NCI-H524 treated with DMSO at 0.1 percent for 48 hours (cell line): ENCODE results near the gene TXN2.
A peak's percentile ranks its signal among the peaks of the same experiment; 100 is the strongest.
"Not testable (repeated sequence)": the region's sequence is repeated elsewhere in the genome, so short reads cannot be mapped to it uniquely, and the experiment has no call there.

Source experiments
- DNase-seq: peaks from one replicate; lab custom pipeline; 2025; lab: John Stamatoyannopoulos, UW

The TXN2 gene

DNA sequence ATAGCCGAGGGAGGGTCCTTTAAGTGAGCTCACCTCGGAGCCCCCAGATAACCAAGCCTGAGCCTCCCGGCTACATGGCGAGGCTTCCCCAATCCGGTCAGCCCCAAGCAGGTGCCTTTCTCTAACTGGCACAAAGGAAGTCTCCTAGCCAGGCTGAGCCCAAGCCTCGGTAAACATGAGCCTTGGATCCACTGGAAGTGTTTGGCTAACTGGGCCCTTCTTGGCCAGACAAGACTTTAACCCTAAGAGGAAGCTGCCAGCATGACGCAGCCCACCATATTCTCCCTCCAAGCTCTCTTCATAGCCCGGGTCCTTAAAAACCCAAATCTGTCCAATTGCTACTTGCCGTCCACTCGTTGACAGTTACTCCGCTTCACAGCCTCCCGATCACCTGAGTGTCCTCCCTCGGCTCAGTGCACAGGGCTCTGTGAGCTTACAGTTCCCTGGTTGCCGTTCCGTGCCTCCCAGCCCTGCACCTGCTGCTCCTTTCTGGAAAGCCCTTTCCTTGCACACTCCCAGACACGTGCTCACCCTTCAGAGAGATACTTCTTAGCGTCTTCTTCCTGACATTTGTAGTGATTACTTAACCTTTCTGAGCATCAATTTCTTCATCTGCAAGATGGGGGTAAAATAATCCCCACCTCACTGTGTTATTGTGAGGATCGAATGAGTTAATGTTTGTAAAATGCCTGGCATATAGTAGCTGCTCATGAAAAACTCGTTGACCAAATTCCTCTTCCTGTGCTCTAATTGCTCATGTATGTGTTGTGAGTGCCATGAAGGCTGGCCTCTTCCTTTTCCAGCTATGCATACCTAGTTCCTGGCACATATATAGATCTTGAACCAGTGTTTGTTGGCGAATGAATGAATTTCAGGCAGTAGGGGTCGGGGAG is 25.6 kb downstream of the TXN2 start:
- DNase-seq = no peak

DNA sequence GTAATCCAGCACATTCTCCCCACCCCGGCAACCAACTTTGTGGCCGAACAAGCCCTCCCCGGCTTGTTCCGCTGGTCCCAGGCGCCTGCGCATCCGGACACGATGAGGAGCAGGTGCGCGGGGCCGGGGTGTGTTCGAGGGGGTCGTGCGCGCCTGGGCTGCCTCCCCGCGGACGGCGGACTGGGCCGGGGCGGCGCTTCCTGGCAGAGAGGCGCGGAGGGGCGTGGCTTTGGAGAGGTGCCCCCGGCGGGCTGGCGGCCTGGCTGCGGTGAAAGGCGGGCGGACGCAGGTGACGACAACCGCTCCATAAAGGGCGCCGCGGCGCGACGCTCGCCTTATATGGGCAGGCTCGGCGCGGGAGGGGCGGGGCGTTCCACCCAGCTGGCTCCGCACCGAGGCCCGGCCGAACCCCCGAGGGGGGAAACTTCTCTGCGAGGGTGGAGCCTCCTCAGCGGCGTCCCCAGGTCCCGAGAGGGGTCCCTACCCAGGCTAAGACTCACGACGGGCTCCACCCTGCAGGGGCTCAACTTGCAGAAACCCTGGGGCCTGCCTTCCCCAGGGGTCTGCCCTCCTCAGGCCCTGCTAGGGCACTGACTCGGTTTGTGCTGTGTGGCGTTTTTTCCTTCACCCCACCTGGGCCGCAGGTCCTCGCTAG is 26.4 kb downstream of the TXN2 start:
- DNase-seq = peak; percentile 77

DNA sequence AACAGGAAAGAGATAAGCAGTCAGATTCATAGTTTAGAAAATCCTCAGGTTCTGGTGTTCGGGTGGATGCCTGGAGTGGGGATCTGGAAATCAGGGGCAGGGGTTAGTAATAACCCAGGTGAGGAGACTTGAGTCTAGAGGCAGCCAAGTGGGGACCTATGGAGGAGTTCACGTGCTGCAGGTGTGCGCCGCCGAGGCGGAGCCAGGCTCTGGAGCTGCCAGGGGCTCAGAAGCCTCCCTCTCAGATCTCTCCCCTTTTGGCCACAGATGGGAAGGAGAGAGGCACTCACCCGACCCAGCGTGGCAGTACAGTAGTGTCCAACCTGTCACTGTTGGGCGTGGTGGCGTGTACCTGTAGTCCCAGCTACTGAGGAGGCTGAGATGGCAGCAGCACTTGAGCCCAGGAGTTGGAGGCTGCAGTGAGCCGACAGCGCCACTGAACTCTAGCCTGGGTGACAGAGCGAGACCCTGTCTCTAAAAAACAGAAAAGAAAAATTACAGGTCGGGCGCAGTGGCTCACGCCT is 27.5 kb downstream of the TXN2 start:
- DNase-seq = no peak

DNA sequence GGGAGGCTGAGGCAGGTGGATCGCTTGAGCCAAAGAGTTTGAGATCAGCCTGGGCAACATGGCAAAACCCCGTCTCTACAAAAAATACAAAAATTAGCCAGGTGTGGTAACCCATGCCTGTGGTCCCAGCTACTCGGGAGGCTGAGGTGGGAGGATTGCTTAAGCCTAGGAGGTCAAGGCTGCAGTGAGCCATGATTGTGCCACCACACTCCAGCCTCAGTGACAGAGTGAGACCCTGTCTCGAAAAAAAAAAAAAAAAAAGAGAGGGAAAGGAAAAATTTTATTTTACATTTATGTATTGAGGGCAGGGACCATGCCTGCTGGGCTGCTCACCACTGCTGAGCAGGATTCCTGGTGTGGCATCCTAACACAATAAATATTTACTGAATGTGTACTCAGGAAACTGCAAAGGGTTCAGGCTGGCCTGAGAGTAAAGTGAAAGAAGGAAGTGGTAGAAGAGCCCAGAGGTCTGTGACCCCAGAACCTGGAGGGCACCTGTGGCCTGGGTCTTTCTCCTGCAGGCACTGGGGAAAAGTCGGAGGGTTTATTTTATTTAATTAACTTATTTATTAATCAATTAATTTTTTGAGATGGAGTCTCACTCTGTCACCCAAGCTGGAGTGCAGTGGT is 28.3 kb downstream of the TXN2 start:
- not testable (repeated sequence) for DNase-seq

DNA sequence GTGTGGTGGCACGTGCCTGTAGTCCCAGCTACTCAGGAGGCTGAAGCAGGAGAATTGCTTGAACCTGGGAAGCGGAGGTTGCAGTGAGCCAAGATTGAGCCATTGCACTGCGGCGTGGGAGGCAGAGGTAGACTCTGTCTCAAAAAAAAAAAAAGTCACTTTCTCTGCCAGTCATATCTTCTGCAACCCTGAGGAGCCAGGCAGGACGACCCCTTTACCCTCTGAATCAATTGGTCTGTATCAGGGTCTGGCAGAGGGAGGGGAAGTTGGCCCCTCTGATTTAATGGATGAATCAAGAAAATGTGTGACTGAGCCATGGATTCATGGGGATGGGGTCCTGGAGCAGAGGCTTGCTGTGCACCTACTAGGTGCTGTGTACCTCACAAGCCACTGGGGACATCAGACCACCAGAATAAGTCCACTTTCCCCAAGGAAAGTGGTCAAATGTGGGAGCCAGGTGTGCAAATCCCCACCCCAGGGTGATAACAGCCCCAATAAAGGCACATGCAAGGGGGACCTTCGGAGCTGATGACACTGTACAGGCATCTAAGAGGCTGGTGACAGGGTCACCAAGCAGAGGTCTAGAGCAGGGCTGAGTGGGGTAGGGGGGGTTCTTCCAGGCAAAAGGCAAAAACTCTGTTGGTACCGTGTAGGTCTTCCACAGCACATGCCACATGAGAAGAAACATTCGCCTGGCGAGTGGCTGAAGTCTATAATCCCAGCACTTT is 29.0 kb downstream of the TXN2 start:
- DNase-seq = no peak

DNA sequence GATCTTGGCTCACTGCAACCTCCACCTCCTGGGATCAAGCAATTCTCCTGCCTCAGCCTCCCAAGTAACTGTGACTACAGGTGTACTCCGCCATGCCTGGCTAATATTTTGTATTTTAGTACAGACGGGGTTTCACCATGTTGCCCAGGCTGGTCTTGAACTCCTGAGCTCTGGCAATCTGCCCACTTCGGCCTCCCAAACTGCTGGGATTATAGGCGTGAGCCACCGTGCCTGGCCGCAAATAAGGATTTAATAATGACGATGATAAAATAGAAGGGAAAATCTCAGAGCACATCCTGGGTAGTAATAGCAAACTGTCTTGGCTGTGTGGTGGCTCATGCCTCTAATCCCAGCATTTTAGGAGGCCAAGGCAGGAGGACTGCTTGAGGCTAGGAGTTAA is 30.5 kb downstream of the TXN2 start:
- not testable (repeated sequence) for DNase-seq

DNA sequence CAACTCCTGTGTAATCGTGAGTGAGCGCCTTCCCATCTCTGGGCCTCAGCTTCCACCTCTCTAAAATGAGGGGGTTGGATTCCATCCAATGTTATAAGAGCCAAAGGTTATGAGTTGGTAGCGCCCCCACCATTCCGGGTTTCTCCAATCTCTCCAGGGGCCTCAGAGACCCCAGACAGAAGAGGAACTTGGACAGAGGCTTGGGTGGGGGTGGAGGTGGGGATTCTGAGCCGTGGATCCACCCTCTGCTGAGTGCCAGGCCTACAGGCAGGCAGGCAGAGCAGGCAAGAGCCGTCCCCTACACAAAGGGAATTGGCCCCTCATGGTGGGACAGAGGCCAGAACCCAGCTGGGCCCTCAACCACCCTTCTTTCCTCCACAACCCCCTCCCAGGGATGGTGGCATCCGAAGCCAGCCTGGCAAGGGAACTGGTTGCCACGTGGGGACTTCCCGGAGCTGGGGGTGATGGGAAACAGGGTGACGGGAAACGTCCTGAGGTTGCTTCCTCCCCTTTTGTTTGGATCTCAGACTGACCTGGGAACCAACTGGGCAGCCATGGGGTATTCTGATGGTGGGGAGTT is 31.8 kb downstream of the TXN2 start:
- no peak for DNase-seq

DNA sequence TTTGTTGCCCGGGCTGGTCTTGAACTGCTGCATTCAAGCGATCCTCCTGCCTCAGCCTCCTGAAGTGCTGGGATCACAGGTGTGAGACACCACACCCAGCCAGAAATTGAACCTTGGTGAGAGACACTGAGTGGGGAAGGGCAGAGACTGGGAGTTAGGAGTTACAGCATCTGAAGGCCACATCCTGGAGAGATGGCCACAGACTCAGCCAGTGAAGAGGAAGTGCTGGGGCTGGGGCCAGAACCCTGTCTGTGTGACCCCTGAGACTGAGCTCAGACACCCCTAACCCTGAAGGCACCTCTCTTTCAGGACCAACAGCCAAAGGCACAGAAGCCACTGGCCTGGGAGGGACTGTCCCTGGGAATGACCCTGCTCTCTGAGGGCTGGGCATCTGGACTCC is 33.8 kb downstream of the TXN2 start:
- no peak for DNase-seq

DNA sequence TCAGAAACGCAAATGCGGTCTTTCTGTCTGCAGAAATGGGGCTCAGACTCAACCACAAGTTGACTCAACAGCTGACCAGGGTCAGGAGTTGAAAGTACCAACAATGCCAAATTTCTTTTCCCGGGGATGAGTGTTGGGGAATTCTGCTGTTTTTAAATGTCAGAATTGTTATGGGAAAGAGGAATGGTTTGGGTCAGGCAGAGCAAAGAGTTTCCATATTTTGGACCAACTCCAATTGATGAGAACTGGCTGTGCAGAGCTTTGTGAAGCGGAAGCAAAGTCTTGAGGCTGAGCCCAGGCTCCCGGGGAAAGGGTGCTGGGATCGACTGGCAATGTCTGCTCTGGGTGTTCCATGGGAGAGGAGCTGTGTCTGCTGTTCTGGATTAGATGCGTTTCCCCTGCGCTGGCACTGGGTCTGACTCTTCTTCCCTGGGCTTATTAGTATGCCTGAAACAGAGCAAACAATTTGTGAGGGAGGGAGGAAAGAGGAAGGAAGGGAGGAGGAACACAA is 36.2 kb downstream of the TXN2 start:
- DNase-seq = no peak

DNA sequence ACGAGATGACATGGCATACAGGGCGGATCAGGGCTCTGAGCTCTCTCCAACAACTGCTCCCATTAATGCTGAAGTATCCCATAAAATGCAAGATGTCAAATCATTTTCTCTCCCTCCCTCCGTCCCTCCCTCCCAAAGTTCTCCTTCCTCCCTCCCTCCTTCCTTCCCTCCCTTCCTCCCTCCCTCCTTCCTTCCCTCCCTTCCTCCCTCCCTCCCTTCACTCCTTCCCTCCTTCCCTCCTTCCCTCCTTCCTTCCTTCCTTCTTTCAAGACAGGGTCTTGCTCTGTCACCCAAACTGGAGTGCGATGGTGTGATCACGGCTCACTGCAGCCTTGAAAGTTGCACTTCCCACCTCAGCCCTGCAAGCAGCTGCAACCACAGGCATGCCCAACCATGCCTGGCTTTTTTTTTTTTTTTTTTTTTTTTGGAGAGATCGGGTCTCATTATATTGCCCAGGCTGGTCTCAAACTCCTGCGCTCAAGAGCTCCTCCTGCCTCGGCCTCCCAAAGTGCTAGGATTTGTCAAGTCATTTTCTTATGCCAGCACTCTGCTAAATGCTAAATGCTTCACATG is 38.2 kb downstream of the TXN2 start:
- DNase-seq = no peak

DNA sequence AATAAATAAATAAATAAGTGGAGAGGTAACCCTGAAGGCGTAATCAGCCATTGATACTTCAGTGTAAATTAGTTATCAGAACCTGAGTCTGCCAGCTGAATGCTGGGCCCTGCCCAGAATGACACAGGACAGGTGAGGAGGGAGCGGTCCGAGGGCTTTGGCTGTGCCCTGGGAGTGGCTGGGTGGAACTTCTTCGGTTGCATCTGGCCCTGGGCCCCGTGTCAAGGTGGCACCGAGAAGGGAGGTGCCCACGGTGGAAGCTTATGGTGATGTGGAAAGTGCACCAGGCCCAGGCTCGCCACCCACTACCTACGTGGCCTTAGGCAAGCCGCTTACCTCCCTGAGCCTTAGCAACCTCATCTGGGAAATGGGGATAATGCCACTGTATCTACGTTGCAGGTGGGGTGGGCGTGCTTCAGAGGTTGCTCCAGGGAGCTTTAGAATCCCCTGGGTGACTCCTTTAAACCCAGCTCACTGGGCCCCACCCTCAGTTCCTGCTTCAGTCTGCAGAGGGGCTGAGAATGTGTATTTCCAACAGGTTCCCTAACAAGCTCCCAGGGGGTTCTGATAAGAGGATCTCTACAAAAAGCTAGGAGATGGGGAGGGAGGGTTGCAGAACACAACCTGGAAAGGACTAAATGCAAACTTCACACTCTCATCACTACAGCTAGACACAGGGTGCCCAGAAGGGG is 38.8 kb downstream of the TXN2 start:
- no peak for DNase-seq

DNA sequence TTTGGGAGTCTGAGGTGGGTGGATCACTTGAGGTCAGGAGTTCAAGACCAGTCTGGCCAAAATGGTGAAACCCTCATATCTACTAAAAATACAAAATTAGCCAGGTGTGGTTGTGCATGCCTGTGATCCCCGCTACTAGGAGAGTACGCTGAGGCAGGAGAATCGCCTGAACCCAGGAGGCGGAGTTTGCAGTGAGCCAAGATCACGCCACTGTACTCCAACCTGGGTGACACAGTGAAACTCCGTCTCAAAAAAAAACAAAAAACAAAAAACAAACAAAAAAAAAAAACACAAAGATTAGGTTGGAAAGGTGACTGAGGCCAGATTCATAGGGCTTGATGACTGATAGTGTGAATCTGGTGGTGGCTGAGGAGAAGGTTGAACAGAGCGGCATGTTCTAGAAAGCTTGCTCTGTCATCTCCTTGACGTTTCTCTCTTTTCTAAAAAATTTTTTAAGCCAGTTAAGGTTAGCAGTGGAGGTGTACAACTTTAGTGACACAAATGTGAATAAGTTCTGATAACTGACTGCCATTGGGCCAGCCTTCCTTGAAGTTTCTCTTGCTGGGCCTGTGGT is 40.9 kb downstream of the TXN2 start:
- DNase-seq = no peak

DNA sequence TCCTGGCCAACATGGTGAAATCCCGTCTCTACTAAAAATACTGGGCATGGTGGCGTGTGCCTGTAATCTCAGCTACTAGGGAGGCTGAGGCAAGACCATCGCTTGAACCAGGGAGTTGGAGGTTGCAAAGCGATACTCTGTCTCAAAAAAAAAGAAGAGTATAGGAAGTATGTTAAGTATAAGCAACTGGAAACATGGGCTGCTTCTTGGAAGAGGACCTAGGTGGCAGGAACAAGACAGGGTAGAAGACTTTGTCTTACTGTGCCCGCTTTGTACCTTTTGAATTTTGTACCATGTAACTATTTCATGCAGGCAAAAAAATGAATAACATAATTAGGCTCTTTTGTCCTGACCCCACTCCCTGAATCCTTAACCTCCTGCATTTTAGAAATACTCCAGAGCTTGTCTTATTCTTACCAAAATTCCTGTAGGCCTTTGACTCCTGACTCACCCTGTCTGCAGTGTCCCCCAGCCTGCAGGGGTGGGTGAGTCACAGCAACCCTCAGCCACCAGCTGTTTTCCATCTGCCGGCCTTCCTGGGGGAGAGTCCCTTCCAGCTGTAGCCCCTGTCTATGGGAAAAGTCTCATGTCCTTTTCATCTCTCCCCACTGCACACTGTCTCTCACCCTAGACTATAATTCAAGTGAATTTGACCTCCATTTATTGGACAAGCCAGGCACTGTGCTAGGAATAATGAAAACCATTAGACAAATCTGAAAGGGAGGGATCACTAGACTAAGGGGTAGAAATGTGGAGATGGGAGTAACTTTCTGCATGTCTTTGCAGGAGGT is 41.8 kb downstream of the TXN2 start:
- DNase-seq = no peak

DNA sequence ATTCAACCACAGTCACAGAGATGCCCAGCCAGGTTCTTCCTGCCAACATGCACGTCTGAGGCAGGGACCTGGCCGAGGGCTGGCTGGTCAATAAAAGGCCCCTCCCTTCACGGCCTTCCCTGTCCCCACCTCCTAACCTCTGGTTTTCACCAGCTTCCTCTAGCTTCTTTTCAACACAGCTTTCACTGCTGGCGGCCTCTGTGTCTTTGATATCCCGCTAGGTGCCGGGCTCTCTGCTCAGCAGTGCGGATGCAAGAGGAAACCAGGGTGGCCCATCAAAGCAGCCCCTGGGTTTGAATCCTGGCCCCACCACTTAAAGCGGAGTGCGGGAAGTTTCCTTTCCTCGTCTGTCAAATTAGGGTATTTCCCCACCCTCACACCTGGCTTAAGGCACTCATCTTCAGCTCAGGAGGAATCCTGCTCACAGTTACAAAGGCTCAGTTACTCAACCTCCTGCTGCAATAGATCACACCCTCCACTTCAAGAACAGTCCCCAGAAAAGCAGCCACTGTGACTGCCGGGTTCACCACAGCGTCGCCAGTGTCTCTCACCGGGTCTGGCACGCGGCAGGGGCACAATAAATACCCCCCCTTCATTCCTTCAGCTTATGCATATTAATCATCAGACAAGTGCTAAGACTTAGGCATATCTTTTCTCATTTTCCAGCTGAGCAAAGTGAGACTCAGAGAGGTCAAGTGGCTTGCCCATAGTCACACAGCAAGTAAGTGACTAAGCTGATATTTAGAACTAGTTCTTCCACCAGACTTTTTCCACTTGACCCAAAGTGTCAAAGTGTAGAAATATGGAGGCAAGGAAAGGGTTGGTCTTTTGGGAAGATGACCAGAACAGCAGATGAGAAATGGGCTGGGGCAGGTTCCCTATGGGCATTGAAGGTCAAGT is 45.7 kb downstream of the TXN2 start:
- no peak for DNase-seq

DNA sequence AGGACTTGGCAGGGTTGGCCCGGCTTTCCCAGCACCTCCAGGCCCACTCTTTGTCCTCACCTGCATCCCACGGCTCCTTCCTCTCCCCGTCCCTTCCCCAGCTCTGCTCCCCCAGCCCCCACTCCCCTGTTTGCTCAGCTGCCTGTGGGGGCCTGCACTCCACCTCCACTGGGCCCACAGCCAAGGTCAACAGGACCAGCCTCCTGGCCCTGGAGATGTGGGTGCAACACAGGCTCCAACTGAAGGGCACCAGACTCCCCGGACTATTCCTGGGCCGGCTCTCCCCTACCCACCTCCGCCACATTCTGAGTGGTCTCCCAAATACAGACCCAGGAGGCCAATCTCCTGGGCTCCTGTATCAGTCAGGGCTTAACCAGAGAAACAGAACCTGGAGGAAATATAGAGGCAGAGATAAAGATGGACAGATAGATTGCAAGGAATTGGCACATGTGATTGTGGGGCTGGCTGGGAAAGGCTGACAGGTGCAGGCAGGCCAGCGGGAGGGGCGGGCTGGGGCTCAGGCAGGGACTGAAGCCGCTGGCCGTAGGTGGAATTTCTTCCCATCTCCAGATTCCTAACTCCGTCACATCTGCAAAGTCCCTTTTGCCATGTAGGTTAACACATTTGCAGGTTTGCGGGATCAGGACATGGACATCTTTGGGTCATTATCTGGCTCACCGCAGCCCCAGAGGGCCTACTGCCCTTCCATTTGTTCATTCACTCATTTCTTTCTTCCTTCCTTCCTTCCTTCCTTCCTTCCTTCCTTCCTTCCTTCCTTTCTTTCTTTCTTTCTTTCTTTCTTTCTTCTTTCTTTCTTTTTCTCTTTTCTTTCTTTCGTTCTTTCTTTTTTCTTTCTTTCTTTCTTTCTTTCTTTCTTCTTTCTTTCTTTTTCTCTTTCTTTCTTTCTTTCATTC is 47.9 kb downstream of the TXN2 start:
- no peak for DNase-seq

DNA sequence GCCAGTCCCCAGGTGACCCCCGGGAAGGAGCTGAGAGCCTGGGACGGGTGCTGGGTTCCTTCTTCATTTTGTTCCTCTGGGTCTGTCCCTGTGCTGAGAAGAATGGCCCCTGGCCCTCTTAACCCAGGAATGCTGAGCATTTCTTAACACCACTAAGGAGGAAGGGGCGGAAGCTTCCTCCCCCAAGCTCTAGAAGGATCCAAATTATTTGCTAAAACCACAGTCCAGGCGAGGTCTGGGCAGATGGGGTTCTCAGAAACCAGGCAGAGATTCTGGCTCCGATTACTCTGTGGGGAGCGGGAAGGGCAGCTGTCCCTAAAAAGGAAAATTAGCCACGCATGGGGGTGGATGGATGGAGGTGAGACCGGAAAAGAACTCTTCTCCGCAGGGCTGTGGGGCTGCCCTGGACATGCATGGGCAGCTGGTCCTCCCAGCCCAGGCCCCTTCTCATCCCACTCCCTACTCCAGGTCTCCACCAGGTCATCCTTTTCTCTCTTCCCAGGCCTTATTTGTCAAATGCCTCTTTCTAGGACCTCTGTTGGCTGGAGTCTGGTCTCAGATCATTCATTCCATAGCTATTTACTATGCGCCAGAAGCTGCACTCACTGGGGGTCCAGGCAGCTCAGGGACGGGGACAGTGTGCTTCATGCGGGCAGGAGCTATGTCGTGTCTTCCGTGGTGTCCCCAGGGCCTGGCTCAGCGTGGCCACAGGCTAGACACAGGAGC is 48.7 kb downstream of the TXN2 start:
- no peak for DNase-seq

DNA sequence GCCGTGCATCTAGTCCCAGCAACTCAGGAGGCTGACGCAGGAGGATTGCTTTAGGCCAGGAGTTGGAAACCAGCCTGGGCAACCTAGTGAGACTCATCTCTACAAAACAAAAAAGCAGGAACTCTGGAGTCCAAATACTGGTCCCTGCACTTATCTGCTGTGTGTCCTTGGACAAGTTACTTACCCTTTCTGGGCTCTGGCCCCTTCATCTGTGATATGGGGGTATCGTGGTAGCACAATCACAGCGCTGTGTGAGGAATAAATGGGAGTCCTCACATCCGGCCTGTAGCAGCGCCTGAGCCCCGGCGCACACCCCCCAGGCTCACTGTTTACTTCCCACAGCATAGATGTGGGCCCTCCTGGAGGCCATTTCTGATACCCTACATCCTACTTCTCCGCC is 49.5 kb downstream of the TXN2 start:
- no peak for DNase-seq
